Measurements from ENCODE around the gene TTYH3. TPM values are rescaled to one million over a fixed set of nuclear protein-coding genes. Genes with fewer than 3 reads are reported as not detected.

Gene TTYH3
- total and polyA plus RNA-seq, 2 of the 13 experiments (the other 11 are each of a cell fraction or from before 2014, with no cell fraction given): 26.3 to 50.0 TPM

DNA sequence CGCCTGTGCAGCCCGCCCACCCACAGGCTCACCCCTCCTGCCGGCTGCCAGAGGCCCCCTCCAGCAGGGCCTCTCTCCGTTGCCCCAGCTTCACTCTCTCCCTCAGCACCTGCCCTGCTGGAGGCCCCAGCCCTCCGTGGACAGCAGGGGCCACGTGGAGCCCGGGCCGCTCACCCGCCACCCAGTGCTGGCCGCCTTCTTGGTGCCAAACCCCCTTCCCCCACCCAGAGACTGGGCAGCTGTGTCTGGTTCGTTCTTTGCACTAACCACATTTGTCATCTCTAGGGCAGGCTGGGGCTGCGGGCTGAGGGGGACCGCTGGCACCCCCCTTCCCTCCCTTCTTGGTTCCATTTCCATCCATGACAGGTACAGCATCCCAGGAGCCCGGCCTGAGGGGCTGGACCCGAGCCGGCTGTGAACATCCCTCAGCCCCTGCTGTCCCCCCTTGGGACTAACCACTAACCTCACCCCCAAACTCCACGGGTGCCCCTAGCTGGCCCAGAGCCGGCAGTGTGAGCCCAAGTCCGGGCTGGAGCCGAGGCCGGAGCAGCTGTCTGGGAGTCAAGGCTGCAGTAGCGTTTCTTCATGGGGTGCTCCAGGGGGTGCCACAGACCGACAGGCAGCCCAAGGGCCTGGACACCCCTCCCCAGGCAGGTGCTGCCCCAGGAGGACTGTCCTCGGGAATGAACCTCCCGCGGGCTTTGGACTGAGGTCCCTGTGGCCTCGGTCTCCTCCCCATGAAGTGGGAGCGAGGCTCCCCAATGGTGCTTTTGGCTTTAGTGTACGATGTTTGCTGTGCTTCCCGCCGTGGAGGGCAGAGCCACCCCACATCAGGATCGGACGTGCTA, 30.7 kb downstream of the TTYH3 start (continued):
- no peak for TF ChIP-seq PRDM15 (CRISPR knock-in tag; IDR thresholded peaks at IDR 0.05)
- TF ChIP-seq SNAI1 (CRISPR knock-in tag; IDR thresholded peaks at IDR 0.05; ENCODE audit: borderline replicate concordance): peak; percentile 58; the same call in 1 of the 2 replicates
- no peak for TF ChIP-seq ZNF10 (CRISPR knock-in tag; IDR thresholded peaks at IDR 0.05; ENCODE audit: borderline replicate concordance, low read depth)
- no peak for TF ChIP-seq NAIF1 (CRISPR knock-in tag; IDR thresholded peaks at IDR 0.05; ENCODE audit: borderline replicate concordance)
- TF ChIP-seq NFAT5 (CRISPR knock-in tag; IDR thresholded peaks at IDR 0.05): 0 out of 2 replicates have a peak, but pooled peaks have one; percentile 11
- TF ChIP-seq ZBED4 (CRISPR knock-in tag; IDR thresholded peaks at IDR 0.05; ENCODE audit: borderline replicate concordance): no peak
- no peak for TF ChIP-seq HOXA3 (CRISPR knock-in tag; IDR thresholded peaks at IDR 0.05)
- no peak for TF ChIP-seq SMC3 (IDR thresholded peaks at IDR 0.05; ENCODE audit: low read length)
- TF ChIP-seq ZNF484 (CRISPR knock-in tag; IDR thresholded peaks at IDR 0.05; ENCODE audit: borderline replicate concordance, low read depth): no peak
- TF ChIP-seq PCBP1 (IDR thresholded peaks at IDR 0.05; ENCODE audit: borderline replicate concordance, low read depth, low read length): 0 out of 2 replicates have a peak, but pooled peaks have one; percentile 18
- TF ChIP-seq DZIP1 (CRISPR knock-in tag; IDR thresholded peaks at IDR 0.05): peak; percentile 41; the same call in 1 of the 2 replicates

Data from HepG2 (cell line).